Measurements from ENCODE around the gene AATF.

- TF ChIP-seq CTCF (IDR thresholded peaks at IDR 0.05; ENCODE audit: poor library complexity, severe bottlenecking), result no peak
- TF ChIP-seq EZH2 (IDR thresholded peaks at IDR 0.05; ENCODE audit: borderline replicate concordance, insufficient read depth, low read length, poor library complexity, severe bottlenecking), result no peak
Measured at GRCh38 chr17:36947922-36948716, 635 bp upstream of the AATF start.
